ENCODE data around the gene MPZL3.

The MPZL3 gene

DNA sequence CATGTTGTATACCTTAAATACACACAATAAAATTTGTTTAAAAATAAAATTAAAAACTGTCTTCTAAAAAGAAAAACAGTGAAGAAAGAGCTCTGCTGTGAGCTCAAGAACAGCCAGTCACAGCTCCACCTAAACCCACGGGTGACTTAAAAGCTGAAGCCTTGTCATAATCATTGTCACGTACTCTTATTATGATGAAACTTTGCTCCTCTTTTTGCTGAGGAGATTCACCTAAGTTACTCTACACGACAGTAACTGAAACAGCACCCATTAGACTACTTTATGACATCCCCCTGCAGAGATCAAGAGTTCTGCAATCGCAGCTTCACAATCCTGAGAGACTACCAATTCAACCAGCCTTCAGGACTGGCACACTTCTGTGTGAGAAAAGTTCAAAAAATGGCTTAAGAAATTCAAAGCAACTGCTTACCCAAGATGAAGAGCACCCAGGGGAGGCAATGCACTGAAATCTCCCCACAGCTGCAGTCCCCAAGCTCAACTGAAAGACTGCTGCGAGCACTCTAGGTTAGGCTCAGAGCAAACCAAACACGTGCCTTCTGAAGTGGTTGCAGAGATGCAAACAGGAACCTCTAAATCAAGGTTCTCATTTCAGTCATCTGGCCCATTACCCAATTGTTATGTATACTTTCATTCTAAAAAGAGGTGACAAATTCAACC is 27.5 kb downstream of the MPZL3 start, which contains the start of gene JAML:
JAML (minus strand) TSS at position 501 of the 678 bp plus-strand sequence. CDS start 10,145 bp downstream, outside the sequence.
- H3K4me3 ChIP-seq (ENCODE audit: low read depth, low read length): no peak within 1 kb of the TSS
- in situ Hi-C loops (cut with HindIII; ENCODE audit: low pct_ligation_motif_present, low sequenced_read_pairs): no loop called here
- TF ChIP-seq, protein P1, sequence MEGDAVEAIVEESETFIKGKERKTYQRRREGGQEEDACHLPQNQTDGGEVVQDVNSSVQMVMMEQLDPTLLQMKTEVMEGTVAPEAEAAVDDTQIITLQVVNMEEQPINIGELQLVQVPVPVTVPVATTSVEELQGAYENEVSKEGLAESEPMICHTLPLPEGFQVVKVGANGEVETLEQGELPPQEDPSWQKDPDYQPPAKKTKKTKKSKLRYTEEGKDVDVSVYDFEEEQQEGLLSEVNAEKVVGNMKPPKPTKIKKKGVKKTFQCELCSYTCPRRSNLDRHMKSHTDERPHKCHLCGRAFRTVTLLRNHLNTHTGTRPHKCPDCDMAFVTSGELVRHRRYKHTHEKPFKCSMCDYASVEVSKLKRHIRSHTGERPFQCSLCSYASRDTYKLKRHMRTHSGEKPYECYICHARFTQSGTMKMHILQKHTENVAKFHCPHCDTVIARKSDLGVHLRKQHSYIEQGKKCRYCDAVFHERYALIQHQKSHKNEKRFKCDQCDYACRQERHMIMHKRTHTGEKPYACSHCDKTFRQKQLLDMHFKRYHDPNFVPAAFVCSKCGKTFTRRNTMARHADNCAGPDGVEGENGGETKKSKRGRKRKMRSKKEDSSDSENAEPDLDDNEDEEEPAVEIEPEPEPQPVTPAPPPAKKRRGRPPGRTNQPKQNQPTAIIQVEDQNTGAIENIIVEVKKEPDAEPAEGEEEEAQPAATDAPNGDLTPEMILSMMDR (IDR thresholded peaks at IDR 0.05; ENCODE audit: low read depth, low read length, missing control alignments): no peak
- H3K27me3 ChIP-seq (replicated peaks): no peaks in the 10 kb centered on the region
- no peak within 1 kb of the TSS for H3K27ac ChIP-seq
- no peaks in the 10 kb centered on the region for H3K36me3 ChIP-seq (replicated peaks)
- DNase-seq: no peak

DNA sequence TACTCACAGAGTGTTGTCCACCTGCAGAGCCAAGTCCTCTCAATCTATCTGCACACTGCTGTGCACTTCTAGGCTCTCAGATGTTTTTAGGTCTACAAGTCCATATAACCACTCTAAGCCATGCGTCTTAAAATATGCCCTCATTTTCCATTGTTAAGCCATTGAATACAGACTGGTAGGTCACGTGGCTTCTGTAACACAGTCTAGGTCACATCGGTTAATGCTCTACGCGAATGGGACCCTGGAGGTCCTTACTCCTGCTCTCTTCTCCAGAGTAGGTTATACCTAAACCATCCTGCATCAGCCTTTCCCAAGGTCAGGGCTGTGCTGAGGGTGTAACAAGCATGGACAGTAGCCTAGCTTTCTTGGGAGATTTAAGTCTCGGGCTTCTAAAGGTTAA is 28.2 kb downstream of the MPZL3 start:
- H3K27ac ChIP-seq: no peak overlapping the region

DNA sequence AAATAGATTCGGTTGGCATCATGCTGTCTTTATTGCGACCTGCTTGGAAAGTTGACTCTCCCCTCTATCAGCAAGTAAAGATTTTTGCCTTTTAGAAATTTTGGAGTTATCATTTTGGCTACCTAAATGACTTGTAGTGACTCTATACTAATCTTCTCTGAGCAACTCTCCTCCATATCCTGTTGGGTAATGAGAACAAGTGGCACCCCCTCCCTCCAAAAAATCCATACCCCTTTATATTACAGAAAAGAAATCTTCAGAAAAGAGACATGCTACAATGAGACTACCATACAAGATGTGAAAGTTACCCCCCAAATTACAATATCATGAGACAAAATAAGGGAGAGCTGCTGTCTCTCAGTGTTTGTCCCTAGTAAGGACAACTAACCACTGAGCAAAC is 28.6 kb downstream of the MPZL3 start:
- TF ChIP-seq, protein P1 (IDR thresholded peaks at IDR 0.05; ENCODE audit: low read depth, low read length, missing control alignments): no peak
- Histone ChIP-seq H3K27me3 (replicated peaks) (no peaks in the 10 kb centered on the region), H3K4me3 (ENCODE audit: low read depth, low read length) (no peak overlapping the region), H3K27ac (no peak overlapping the region), H3K36me3 (replicated peaks) (no peaks in the 10 kb centered on the region)
- in situ Hi-C loops (cut with HindIII; ENCODE audit: low pct_ligation_motif_present, low sequenced_read_pairs): no loop called here
- DNase-seq: no peak

More for the DNA sequence above, 28.2 kb downstream of the MPZL3 start:
- Histone ChIP-seq H3K27me3 (replicated peaks) (no peaks in the 10 kb centered on the region), H3K36me3 (replicated peaks) (no peaks in the 10 kb centered on the region), H3K4me3 (ENCODE audit: low read depth, low read length) (no peak overlapping the region)
- TF ChIP-seq, protein P1 (IDR thresholded peaks at IDR 0.05; ENCODE audit: low read depth, low read length, missing control alignments): no peak
- no peak for DNase-seq
- in situ Hi-C loops (cut with HindIII; ENCODE audit: low pct_ligation_motif_present, low sequenced_read_pairs): no loop called here

DNA sequence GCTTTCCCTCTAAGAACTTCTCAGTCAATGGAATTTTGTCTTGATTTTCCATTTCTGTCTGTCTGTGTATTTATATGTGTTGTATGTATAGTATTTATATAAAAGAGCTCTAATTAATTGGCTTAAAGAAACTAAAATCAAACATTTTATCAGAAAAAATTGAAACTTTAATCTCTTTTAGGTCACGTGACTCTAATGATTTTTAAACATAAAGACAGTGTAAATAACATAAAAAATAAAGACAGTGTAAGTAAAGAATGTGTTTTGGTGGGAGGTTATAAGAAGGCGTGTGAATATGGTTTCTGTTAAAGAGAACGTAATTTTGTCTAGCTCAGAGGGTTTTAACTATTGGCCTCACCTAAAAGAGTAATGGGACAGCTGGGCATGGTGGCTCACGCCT is 29.7 kb downstream of the MPZL3 start:
- no peak overlapping the region for H3K4me3 ChIP-seq (ENCODE audit: low read depth, low read length)
- H3K27me3 ChIP-seq (replicated peaks): no peaks in the 10 kb centered on the region
- in situ Hi-C loops (cut with HindIII; ENCODE audit: low pct_ligation_motif_present, low sequenced_read_pairs): no loop called here
- no peak for DNase-seq
- TF ChIP-seq, protein P1 (IDR thresholded peaks at IDR 0.05; ENCODE audit: low read depth, low read length, missing control alignments): no peak
- no peaks in the 10 kb centered on the region for H3K36me3 ChIP-seq (replicated peaks)
- no peak overlapping the region for H3K27ac ChIP-seq

DNA sequence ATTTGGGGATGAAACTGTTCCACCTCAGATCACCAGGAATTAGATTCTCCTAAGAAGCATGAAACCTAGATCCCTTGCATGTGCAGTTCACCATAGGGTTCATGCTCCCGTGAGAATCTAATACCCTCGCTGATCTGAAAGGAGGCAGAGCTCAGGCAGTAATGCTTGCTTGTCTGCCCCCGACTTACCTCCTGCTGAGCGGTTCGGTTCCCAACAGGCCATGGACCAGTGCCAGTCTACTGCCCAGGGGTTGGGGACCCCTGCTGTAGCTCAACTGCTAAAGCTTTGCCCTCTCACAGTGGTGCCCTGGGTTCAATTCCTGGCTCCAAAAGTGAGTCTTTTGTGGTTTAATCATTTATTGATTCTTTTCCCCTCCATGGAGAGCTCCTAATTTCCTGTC is 30.7 kb downstream of the MPZL3 start:
- H3K36me3 ChIP-seq (replicated peaks): no peaks in the 10 kb centered on the region
- TF ChIP-seq, protein P1 (IDR thresholded peaks at IDR 0.05; ENCODE audit: low read depth, low read length, missing control alignments): no peak
- no peak overlapping the region for H3K27ac ChIP-seq
- H3K27me3 ChIP-seq (replicated peaks): no peaks in the 10 kb centered on the region
- DNase-seq: no peak
- in situ Hi-C loops (cut with HindIII; ENCODE audit: low pct_ligation_motif_present, low sequenced_read_pairs): no loop called here
- H3K4me3 ChIP-seq (ENCODE audit: low read depth, low read length): no peak overlapping the region

DNA sequence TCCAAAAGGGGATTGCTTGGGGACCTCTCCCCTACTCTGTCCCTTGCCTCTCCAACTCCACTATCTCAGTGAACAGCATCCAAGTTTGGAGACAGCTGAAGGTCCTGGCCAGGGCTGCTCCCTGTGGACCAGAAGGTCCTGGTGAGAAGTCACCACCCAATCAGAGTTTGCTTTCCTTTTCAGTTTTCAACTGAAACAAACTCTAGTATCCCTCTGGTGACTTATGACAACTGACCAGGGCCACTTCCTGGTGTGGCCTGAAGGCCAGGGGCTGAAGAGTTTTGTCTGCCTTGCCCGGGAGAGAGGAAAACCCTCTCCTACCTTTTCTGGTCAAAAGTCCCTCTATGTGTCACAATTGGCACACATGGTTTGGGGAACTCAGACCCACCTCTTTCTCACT is 32.4 kb downstream of the MPZL3 start:
- H3K27me3 ChIP-seq (replicated peaks): no peaks in the 10 kb centered on the region
- H3K36me3 ChIP-seq (replicated peaks): no peaks in the 10 kb centered on the region
- DNase-seq: no peak
- in situ Hi-C loops (cut with HindIII; ENCODE audit: low pct_ligation_motif_present, low sequenced_read_pairs): no loop called here
- no peak overlapping the region for H3K4me3 ChIP-seq (ENCODE audit: low read depth, low read length)
- TF ChIP-seq, protein P1 (IDR thresholded peaks at IDR 0.05; ENCODE audit: low read depth, low read length, missing control alignments): no peak
- H3K27ac ChIP-seq: no peak overlapping the region

All from brain microvascular endothelial cell (primary cell).